ENCODE data around the gene ZNF521.

- no peak for TF ChIP-seq POLR2A (IDR thresholded peaks at IDR 0.05)
- TF ChIP-seq, protein P1, sequence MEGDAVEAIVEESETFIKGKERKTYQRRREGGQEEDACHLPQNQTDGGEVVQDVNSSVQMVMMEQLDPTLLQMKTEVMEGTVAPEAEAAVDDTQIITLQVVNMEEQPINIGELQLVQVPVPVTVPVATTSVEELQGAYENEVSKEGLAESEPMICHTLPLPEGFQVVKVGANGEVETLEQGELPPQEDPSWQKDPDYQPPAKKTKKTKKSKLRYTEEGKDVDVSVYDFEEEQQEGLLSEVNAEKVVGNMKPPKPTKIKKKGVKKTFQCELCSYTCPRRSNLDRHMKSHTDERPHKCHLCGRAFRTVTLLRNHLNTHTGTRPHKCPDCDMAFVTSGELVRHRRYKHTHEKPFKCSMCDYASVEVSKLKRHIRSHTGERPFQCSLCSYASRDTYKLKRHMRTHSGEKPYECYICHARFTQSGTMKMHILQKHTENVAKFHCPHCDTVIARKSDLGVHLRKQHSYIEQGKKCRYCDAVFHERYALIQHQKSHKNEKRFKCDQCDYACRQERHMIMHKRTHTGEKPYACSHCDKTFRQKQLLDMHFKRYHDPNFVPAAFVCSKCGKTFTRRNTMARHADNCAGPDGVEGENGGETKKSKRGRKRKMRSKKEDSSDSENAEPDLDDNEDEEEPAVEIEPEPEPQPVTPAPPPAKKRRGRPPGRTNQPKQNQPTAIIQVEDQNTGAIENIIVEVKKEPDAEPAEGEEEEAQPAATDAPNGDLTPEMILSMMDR (IDR thresholded peaks at IDR 0.05): no peak
Observed at GRCh38 chr18:25291150-25291549, 60.8 kb downstream of the ZNF521 start.
